ENCODE measurements around the gene RAMP3.
A peak's percentile ranks its signal among the peaks of the same experiment; 100 is the strongest.

Gene RAMP3

DNA sequence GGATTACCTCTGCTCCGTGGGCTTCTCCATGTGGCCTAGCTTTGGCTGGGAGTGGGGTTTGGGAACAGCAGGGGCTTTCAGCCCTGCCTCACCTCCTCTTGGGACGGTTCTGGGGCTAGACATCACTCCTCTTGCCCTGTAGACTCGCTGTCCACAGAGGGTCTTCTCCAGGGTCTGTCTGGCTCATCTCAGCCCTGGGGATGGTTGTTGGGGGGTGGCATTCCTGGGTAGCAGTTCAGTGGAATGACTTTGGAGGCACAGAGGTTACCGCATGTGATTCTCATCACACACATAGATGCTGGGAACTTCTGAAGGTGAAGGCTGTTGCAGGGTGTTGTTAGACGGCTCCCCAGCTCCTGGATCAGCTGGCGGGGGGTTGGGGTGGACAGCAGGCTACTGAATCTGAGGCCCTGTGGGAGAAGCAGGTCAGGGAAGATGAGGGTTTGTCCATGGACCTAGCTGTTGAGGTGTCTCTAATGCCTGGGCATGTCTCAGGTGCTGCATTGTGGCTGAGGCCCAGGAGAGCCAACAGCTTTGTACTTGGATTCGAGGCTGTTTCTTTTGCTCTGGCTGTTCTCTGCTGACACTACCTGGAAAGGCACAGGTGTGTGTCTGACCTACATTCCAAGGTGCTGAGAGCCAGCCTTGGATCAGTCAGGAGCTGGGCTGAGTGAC lies 23.8 kb downstream of the RAMP3 start:
- DNase-seq = no peak

DNA sequence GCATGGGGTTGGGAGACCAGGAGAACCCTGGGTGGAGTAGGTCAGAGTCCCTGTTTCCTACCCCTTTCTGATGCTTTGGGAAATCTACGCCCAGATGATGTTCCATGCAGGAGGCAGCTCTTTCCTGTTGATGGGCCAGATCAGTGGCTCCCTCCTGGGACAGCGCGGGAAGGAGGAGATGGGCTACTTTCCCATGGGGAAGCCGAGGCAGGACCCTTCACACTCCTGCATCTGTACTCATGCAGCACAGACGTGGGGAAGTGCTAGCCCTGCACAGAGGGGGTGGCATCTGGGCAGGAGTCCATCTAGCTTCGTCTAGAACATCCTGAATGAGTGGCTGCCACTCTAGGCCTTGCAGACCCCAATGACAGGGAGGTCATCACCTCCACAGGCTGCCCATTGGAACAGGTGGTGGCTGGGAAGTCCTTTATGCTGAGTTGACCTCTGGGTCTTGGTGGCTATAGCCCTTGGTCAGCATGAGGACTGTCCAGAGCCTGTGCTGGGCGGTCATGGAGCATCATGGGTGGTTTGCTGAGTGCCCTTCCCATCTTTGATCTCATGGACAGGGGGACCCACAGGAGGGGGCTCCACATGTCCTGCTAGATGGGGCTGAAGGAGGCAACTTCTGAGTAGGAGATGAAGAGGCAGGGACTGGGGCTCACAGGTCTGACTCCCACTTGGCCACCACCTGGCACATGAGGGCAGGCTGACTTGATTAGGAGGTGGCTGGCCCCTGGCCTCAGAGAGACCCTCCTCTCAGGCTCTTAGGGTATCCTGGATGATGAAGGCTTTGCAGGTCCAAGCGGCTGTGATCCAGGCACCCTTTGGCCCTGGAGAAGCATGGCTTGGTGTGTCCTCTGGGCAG lies 24.6 kb downstream of the RAMP3 start:
- no peak for DNase-seq

DNA sequence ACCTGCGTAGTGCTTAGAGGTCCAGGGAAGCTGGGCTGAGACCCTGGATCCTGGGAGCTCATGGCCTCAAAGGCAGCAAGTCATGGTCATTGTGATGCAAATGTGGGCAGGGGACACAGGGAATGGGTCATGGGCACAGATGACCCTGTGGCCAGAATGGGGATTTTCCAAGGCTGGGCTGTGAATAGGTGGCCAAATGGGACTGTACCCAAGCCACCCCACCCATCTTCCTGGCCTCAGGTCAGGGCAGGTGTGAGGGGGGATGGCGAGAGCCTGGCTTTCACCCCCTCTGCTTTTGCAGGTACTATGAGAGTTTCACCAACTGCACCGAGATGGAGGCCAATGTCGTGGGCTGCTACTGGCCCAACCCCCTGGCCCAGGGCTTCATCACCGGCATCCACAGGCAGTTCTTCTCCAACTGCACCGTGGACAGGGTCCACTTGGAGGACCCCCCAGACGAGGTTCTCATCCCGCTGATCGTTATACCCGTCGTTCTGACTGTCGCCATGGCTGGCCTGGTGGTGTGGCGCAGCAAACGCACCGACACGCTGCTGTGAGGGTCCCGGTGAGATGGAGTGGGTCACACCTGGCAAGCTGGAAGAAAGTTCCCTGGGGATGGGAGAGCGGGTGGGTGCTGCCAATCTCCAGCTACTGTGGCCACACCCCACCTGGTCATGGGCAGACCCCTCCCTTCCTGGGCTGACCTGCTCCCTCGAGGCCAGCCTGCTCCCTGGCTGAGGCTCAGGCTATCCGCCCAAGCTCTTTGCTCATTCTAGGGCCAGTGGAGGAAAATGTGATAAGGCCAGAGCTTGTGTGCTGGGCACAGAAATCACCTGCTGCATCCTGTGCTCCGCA lies 25.5 kb downstream of the RAMP3 start:
- DNase-seq = no peak

DNA sequence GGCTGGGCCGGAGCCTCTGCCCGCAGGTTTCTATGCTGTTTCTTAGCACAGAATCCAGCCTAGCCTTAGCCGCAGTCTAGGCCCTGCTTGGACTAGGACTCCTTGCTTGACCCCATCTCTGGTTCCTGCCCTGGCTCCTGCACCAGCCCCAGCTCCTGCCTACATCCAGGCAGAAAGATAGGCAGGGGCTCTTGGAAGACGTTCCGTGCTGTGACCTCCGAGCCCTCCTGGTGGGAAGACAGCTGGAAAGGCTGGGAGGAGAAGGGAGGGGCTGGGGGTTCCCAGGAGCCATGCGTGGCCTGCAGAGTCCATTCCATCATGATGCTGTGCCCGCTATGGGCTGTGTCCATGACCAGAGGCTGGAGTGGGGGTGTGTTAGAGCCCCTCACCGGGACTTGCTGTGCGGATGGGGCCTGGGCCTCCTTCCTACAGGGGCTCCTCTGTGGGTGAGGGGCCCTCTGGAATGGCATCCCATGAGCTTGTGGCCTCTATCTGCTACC lies 26.2 kb downstream of the RAMP3 start:
- no peak for DNase-seq

DNA sequence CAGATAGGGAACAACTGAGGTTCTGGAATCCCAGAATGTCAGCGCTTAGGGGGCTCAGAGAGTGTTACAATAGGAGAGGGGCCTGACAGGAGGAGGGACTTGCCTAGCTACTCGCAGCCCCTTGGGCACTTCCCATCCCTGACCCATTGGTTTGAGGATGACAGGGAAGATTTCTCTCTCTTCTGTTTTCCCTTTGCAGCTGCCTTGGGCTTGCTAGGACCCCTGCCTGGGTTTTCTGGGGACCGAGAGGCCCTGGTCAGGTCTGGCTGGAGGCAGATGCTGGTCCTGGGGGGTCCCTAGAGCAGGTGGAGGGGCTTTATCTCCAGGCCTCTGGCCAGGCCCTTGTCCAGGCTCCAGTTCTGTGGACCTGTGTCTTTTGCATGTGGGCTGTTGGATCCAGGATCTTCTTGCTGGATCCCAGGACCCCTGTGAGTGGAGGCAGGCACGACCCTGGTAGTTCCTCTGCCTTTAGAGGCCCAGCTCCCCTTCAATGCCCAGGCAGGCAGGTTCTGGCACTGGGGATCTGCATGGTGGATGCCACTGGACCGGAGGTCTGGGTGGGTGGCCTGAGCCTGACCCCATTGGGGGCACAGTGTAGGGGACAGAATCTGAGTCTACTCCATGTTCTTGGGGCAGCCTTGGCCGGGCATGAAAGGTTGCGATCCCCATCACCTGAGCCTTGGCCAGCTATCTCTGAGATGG lies 26.9 kb downstream of the RAMP3 start:
- no peak for DNase-seq

DNA sequence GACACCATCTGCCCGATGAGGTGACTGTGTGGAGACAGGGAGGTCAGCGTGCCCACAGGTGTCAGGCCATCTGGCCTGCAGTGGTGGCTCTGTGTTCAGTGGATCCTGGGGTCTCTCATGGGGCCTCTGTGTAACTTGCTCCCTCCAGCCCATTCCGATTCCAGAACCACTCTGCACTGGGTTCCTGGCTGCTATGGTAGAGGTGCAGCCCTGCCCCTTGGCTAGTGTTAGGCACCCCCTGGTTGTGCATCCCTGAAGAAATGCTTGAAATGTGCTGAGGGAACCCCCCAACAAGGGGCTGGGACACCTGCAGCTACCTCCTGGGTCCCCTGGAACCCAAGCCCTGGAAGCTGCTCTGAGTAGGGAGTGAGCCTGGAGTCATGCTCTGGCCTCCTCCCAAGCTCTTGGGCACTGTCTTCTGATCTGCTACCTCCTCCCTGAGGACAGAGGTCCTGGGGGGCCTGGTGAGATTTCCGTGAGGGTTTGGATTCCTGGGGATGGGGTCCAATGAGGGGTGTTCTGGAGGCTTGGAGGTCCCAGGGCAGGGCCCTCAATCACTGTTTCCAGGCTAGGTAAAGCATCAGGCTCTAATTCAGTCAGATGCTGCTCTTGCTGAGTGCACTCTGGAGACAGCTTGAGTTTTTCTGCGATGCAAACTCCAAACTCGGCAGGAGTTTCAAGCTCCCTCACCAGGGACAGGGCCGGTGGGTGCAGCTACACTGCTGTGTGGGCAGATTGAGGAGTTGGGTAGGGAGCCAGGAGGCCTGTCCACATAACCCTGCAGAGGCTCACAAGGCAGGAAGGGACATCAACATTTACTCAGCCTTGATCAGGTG lies 27.7 kb downstream of the RAMP3 start:
- DNase-seq = no peak

DNA sequence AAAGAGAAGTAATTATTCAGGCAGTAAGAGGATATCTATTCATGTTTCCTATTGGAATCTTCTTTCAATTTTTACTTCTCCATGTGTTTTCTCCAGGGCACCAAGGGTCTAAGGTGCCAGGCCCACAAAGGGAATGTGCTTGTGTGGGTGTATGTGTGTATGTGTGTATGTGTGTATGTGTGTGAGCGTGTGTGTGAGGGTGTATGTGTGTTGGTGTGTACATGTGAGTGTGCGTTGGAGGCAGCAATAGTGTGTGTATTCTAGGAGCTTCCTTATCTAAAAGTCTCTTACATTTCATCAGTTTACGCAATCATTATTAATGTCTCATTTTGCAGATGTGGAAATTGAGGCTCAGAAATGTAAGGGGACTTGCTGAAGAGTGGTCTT lies 28.3 kb downstream of the RAMP3 start:
- DNase-seq = no peak

DNA sequence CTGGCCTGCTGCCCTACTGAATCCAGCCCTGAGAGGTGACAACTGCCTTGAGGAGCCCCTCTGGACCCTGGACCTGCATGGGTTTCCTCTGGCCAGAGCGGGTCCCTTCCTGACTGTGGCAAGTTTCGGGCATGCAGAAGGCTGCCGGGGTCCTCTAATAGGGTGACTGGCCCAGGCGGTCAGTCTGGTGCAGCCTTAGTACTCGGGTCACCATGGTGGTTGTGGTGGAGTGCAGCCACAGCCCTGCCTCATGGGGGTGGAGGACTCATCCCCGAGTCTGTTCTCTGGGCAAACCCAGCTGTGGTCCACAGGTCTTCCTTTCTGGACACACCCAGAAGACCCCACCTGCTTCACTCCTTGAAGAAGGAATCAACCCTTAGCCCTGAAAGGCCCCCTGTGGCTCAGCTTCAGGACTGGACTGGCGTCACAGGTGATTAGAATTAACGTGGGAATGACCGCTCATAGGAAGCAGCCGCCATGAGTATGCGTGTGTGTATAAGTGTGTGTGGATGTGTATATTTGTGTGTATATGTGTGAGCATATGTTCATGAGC lies 28.7 kb downstream of the RAMP3 start:
- no peak for DNase-seq

DNA sequence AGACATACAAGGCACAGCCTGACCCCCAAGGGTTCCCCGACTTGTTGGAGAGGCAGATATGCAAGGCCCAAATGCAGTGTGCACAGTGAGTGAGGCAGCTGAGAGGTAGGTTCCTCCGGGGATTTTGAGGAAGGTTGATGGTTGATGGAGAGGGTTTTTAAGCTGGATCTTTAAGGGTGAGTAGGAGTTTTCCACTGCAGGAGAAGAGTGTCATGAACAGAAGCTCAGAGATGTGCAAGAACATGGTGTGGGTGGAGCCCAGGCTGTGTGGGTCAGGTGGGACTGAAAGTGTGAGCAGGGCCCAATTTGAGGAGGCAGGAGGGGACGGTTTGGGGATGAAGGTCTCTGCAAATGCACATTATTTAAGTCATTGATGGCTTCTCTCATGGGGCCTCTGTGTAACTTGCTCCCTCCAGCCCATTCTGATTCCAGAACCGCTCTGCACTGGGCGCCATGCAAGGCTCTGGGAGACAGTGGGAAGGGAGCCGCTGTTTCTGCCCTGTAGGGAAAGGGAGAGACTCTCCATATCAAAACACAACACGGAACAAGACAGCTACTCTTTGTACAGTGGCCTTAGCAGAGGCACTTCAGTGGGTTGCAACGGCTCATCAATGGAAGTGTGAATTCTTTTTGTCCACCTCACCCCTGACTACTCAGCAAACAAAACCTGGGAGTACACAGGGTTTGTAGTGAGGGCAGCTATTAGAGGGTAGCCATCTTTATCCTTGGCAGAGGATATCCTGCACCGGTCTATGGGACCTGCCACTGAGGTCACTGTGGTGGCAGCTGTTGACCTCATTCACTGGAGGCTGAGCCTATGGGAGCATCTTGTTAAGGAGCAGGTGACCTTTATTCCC lies 29.7 kb downstream of the RAMP3 start:
- no peak for DNase-seq

DNA sequence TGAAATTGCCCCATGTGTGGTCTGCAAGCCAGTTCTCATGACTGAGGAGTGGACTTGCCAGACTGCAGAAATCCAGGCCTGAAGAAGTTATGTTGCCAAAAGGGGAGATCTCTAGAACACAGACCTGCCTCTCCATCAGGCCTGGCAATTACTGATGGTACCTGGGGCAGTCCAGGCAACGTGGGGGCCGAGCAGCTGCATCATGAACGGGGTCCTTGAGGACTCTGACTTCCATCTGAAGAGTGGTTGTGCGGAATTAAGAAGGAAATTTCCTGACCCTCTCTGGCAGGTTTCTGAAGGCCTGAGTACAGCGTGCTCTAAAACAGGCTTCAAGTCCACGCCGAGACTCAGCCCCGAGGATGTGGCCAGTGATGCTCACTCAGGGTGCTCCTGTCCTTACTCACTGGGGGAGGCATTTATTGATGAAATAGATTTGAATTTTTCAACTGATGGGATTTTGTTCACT lies 30.4 kb downstream of the RAMP3 start:
- no peak for DNase-seq

DNA sequence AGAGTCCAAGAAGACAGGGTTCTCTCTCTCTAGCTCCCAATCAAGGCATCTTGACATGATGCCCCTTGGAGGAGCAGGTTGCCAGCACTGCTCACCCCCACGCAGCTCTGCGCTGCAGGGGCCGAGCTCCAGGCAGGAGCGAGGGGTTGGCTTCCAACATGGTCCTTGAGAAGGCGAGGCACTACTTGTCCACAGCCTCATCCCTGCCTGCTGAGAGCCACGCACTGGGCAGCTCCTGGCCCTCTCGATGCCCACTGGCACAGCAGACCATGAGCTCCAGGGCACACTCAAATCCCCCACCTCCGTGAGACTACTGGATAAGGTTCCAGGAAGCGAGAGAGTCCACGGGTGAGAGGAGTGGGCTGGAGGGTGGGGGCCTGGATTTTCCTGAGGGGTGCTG lies 31.1 kb downstream of the RAMP3 start:
- no peak for DNase-seq

DNA sequence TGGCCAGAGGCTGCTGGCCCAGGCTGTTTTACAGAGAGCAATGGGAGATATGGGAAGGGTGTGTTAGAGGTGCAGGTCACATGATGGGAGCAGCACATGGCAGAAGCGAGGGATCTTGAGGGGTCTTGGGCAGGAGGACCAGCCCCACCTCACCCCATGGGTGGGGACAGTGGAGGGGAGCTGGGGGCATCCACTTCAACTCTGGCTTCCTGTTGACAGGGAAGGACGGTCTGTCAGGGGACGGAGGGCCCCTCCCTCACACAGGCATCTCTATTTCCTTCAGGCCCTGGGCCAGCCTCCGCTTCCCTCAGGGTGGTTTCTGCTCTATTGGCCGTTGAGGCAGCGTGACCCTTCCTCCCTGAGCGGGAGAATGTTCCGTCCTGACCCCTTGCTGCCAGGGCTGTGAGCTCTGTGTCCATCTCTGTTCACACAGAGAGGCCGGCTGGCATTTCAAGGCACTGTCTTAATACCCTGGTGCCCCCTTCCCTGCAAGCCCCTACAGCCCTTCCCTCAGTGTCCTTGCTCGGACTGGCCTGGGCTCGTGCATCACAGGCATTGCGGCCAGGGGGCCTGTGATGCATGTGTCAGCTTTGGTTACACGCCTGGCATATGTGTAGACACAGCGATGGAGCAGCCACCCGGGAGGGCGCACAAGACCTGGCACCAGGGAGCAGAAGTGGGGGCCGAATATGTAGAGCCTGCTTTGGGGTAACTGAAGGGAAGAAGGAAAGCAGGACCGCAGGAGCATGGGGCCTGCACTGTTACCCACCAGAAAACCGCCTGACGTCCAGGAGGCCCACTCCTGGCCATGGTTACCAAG lies 31.8 kb downstream of the RAMP3 start:
- no peak for DNase-seq

DNA sequence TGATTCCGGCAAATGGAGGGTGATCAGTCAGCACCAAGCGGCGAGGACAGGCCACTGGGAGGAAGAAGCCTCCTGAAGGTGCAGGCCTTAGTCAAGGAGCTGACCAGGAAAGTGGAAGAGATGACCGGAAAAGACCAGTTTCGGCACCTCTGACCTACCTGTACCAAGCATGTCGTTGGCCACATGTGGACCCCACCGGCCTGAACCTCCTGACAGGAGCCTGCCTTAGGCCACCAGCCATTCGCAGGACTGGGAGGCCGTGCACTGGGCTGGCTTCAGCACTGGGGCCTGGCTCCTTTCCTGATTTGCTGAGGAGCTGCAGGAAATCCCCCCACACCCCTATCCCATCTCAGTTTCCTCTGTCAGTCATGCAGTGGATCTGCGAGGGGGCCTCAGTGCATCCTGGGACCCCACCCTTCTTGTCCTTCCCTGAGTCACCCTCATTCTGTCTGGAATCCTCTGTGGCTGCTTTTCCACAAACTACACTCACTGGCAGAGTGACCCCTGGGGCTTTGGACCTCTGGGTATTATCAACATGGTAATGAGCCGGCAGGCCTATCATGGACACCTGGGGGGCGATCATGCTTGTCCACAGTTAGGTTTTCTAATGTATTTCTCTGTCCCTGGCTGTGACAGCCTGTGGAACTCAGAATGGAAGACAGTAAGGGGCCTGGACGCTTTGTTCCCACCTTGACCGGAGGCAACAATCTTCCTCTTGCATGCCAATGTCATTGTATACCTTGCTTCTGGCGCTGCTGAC lies 33.0 kb downstream of the RAMP3 start:
- DNase-seq = no peak

DNA sequence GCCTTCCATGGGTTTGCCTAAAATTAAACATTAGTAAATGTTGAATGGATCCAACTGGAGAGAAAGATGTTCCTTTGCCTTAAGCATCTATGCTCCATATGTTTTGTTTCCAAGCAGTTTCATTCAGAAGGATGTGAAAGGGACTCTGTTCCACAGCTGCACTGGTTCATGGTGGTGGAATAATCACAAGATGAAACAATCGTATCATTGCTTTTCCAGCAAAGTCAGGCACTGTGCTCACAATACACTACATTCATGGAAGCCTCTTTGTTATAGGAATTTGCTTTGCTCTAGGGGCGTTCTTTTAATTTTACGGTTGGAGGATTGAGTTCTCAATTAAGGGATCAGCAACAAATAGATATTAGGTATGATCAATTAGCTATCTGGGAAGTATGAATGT lies 33.8 kb downstream of the RAMP3 start:
- DNase-seq = no peak

DNA sequence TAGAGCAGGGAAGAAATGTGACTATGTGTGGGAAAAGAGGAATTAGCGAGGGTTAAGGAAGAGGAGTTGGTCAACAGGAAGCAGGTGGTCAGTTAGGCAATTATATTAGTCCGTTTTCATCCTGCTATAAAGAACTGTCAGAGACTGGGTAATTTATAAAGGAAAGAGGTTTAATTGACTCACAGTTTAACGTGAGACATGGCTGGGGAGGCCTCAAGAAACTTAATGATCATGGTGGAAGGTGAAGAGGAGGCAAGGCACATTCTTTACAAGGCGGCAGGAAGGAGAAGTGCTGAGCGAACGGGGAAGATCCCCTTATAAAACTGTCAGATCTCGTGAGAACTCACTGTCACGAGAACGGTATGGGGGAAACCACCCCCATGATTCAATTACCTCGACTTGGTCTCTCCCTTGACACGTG lies 35.0 kb downstream of the RAMP3 start:
- DNase-seq = no peak

DNA sequence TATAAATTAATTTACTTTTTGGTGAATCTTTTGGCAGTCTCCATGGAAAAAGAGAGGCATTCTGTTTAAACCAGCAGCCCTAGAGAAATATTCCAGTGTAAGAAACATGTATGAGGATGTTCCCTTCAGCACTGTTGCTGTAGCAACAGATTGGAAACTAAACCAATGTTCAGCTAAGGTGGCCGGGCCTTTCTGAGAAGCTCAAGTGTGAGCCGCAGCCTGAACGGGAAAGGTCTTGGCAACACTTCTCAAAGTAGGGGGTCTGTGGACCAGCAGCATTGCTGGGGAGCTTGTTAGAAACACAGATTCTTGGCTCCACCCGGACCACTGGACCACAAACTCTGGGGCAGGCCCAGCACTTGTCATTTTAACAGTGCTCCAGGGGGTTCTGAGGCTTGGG lies 36.2 kb downstream of the RAMP3 start:
- no peak for DNase-seq

DNA sequence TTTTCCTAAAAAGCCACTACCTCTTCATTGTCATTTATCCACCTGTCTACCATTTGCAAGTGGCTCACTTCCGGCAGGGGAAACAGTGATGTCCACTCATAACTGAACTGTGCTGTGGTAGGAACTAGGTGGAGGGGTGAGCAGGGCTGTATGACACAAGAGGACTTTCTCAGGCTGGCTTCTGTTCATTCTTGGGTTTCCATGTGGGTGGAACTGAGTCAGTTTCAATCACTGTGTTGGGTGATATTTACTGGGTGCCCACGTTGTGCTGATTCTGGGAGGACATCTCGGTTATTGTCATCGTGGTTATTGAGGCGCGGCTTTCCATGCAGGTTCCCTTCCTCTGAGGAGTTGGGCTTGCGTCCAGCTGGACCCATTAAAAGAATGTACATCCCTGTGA lies 38.8 kb downstream of the RAMP3 start:
- DNase-seq = peak in 2 of 5 experiments; percentile 29 to 59

DNA sequence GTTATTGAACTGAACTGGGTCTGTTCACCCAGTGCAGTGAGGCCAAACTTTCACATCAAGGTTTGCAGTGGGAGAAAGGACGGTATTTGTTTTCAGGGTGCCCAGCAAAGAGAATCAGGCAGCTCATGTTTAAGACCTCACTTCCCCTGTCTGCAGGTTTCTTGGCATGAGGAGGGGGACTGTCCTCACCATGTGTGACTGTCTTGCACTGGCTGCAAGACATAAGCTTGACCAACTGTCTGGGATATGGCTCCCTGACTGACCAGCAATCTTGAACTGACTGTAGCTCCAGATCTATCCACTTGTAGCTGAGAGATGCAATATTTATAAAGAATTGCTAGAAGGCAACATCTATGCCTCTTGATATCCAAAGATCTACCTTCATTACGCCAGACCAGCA lies 39.9 kb downstream of the RAMP3 start:
- DNase-seq = no peak

Data from T-helper 2 cell (primary cell).